Endothelial cell of umbilical vein (primary cell): ENCODE measurements around the gene SDK2.

Experiments
- EZH2 ChIP-seq: IDR thresholded peaks from 2 replicates; pipeline ENCODE4 v1.6.1; 2012; ENCODE audit warnings: borderline replicate concordance, low read depth, mild to moderate bottlenecking, moderate library complexity, low read length, inconsistent platforms; ENCODE audit not compliant: severe bottlenecking
- FOS ChIP-seq: IDR thresholded peaks from 2 replicates; pipeline ENCODE4 v1.6.1; 2011; ENCODE audit warnings: mild to moderate bottlenecking, low read length, moderate library complexity, borderline replicate concordance; ENCODE audit not compliant: insufficient read depth
- JUN ChIP-seq: IDR thresholded peaks from 2 replicates; pipeline ENCODE4 v1.6.1; 2011; ENCODE audit warnings: borderline replicate concordance, low read depth; ENCODE audit not compliant: insufficient read length, insufficient read depth
- MYC ChIP-seq: IDR thresholded peaks from one replicate; pipeline ENCODE4 v1.6.1; 2011; ENCODE audit warnings: mild to moderate bottlenecking, low read depth, low read length
- POLR2A ChIP-seq: IDR thresholded peaks from 2 replicates; pipeline ENCODE4 v1.6.1; 2012; ENCODE audit warnings: low read depth, mild to moderate bottlenecking, control low read depth, low read length
- POLR2AphosphoS5 ChIP-seq: IDR thresholded peaks from 2 replicates; pipeline ENCODE4 v1.6.1; 2012; ENCODE audit warnings: low read depth, mild to moderate bottlenecking, control low read depth, low read length, moderate library complexity; ENCODE audit not compliant: insufficient read depth
- TF ChIP-seq, protein P1 (sequence below), 2 donors: IDR thresholded peaks; 1 replicate in 1 of 2; 2 replicates in 1 of 2; pipeline ENCODE4 v1.5.1; 2011; ENCODE audit warnings: low read length in 2 of 2, mild to moderate bottlenecking in 2 of 2, moderate library complexity in 2 of 2, control low read depth in 1 of 2, inconsistent platforms in 1 of 2, low read depth in 1 of 2; ENCODE audit not compliant: insufficient read depth in 1 of 2; ENCODE audit errors: extremely low read depth in 1 of 2
- TF ChIP-seq, protein P2 (sequence below): IDR thresholded peaks from 2 replicates; pipeline ENCODE4 v1.6.1; 2011; ENCODE audit not compliant: insufficient read depth, insufficient read length

- TF ChIP-seq, protein P1, sequence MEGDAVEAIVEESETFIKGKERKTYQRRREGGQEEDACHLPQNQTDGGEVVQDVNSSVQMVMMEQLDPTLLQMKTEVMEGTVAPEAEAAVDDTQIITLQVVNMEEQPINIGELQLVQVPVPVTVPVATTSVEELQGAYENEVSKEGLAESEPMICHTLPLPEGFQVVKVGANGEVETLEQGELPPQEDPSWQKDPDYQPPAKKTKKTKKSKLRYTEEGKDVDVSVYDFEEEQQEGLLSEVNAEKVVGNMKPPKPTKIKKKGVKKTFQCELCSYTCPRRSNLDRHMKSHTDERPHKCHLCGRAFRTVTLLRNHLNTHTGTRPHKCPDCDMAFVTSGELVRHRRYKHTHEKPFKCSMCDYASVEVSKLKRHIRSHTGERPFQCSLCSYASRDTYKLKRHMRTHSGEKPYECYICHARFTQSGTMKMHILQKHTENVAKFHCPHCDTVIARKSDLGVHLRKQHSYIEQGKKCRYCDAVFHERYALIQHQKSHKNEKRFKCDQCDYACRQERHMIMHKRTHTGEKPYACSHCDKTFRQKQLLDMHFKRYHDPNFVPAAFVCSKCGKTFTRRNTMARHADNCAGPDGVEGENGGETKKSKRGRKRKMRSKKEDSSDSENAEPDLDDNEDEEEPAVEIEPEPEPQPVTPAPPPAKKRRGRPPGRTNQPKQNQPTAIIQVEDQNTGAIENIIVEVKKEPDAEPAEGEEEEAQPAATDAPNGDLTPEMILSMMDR (IDR thresholded peaks at IDR 0.05; ENCODE audit: extremely low read depth in 1 of 2, insufficient read depth in 1 of 2, low read depth in 1 of 2, low read length in 2 of 2) = no peak
- TF ChIP-seq POLR2A (no peak), MYC (no peak), EZH2 (no peak), POLR2AphosphoS5 (no peak), JUN (no peak), FOS (no peak)
- TF ChIP-seq, protein P2, sequence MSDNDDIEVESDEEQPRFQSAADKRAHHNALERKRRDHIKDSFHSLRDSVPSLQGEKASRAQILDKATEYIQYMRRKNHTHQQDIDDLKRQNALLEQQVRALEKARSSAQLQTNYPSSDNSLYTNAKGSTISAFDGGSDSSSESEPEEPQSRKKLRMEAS = no peak
Observed at GRCh38 chr17:73533781-73534180, 110.5 kb downstream of the SDK2 start.
